GM12875 (cell line): Measurements from ENCODE around the gene KCNJ6.
"Not testable (repeated sequence)": the region's sequence is repeated elsewhere in the genome, so short reads cannot be mapped to it uniquely, and the experiment has no call there.

Source experiments
- H3K4me3 ChIP-seq: one replicate; pipeline ENCODE4 v1.5.1; 2011; ENCODE audit warnings: low read depth, low read length, control low read depth
- TF ChIP-seq, protein P1 (sequence below): IDR thresholded peaks from 2 replicates; pipeline ENCODE4 v1.5.1; 2011; ENCODE audit warnings: low read depth, mild to moderate bottlenecking, control low read depth, inconsistent platforms, low read length, moderate library complexity, borderline replicate concordance; ENCODE audit not compliant: insufficient read depth

The KCNJ6 gene

DNA sequence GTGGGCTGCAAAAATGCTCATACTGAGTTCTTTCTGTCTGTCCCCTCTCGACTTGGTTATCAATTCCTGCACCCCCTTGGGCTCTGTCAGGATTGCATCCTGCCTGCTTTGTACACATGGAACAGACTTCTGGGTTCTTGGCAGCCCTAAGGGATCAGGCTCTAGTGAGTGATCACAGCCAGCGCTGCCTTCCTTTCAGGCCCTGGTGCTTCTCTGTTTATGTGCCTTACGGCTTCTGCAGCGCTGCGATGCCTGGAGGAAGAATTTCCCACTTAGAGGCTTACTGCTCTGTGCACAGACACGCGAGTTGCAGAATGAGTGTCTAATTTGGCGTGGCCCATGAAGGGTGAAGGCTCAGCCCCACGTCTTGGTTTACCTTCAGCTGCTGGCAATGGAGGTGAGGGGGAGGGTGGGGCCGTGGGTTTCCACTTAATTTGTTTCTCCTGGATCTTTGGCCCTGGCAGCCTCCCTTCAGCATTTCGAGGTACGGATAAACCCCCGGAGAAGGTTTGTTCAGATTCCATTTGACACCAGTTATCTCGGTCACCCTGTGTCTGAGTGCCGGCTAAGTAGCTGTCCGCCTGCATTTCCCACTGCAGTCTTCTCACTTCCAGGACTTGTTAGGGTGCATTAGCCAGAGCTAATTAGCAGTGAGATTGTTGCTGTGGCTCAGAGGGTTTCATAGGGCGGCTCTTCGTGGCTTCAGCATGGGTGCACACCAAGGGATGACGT lies 322.4 kb downstream of the KCNJ6 start:
- TF ChIP-seq, protein P1, sequence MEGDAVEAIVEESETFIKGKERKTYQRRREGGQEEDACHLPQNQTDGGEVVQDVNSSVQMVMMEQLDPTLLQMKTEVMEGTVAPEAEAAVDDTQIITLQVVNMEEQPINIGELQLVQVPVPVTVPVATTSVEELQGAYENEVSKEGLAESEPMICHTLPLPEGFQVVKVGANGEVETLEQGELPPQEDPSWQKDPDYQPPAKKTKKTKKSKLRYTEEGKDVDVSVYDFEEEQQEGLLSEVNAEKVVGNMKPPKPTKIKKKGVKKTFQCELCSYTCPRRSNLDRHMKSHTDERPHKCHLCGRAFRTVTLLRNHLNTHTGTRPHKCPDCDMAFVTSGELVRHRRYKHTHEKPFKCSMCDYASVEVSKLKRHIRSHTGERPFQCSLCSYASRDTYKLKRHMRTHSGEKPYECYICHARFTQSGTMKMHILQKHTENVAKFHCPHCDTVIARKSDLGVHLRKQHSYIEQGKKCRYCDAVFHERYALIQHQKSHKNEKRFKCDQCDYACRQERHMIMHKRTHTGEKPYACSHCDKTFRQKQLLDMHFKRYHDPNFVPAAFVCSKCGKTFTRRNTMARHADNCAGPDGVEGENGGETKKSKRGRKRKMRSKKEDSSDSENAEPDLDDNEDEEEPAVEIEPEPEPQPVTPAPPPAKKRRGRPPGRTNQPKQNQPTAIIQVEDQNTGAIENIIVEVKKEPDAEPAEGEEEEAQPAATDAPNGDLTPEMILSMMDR, result no peak
- H3K4me3 ChIP-seq, result no peak overlapping the region

DNA sequence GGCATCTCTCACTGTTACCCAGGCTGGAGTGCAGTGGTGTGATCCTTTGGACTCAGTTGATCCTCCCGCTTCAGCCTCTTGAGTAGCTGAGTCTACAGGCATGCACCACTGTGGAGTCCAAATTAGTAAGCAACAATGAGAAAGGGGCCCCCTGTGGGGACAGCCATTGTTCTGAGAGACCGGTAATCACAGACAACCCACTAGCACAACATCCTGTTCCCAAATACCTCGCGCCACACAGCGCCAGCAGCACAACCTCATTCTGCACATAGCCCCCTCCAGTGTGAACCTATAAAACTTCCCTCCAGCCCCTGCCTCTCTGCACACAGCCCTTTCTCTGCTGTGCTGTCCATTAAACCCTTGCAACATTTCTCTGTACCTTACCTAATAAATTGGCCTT lies 323.2 kb downstream of the KCNJ6 start:
- H3K4me3 ChIP-seq, result no peak overlapping the region
- TF ChIP-seq, protein P1, result no peak

DNA sequence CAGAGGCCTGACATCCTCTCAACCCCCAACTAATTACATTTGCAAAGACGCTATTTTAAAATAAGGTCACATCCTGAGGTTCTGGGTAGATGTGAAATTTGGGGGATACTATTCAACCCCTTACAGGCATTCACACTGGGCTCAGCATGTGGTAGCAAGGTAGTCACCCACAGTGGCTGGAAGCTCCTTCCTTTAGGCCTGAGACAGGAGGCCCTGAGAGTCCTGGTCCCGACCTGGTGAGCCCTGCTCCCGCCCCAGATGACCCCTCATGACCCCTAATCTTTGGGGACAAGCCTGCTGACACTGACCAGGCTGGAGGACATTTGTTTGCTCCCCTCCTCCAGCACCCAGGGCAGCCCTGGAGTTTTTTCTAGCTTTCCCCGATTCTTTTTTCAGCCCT lies 323.8 kb downstream of the KCNJ6 start:
- no peak overlapping the region for H3K4me3 ChIP-seq
- TF ChIP-seq, protein P1, result no peak

DNA sequence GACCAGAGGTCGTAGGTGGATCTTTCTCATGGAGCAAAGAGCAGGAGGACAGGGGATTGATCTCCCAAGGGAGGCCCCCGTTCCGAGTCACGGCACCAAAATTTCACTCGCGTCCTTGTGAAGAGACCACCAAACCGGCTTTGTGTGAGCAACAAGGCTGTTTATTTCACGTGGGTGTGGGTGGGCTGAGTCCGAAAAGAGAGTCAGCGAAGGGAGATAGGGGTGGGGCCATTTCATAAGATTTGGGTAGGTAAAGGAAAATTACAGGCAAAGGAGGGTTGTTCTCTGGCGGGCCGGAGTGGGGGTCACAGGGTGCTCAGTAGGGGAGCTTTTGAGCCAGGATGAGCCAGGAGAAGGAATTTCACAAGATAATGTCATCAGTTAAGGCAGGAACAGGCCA lies 324.3 kb downstream of the KCNJ6 start:
- not testable (repeated sequence) for H3K4me3 ChIP-seq

DNA sequence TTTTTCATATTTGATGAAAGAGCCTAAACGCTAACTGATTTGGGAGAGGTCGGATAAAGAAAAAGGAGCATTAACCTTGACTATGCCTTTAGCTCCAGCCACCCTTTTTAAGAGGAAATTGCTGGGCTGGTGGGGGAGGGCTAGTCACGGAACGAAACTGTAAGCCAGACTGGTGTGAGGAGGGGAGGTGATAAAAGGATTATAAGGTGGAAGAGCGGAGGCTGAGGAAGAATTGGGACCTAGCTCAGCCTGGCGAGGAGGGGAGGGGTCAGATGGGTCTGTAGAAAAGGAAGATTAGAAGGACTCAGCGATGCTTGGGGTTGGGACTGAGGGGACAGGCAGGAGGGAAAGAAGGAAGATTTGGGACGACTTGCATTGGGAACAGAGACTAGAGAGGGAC lies 325.4 kb downstream of the KCNJ6 start:
- H3K4me3 ChIP-seq, result not testable (repeated sequence)

DNA sequence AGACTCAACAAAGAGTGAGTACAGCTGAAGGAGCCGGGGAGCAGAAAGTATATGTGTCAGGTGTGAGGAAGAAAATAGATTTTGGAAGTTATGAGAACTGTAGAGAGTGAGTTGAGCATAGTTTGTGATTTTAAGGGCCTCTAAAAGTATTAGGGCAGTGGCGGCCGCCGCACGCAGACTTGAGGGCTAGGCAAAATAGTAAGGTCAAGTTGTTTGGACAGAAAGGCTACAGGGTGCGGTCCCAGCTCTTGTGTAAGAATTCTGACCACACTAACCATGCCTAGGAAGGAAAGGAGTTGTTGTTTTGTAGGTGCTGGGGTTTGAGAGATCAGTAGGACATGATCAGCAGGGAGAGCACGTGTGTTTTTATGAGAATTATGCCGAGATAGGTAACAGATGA lies 327.6 kb downstream of the KCNJ6 start:
- H3K4me3 ChIP-seq, result not testable (repeated sequence)

DNA sequence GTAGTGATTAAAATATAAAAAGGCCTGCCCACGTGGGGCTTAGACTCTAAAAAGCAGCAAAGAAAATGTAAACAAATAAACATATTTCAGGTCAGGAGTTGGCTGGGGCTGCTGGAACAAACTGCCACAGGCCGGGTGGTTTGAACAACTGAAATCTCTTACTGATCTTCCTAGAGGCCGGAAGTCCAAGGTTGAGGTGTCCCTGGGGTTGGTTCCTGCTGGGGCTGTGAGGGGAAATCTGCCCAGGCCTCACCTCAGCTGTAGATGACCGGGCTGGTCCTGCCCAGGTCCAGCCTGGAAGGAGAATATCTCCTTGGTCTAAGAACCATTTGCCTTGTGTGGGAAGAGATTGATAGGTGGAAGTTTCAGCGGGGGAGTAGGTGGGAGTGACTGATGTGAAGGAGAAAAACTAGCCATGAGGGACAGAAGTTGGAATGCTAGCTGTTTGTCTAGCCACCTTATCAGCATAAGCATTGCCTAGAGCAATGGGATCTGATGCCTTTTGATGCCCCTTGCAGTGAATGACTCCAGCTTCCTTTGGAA lies 328.6 kb downstream of the KCNJ6 start:
- H3K4me3 ChIP-seq, result no peak overlapping the region
- TF ChIP-seq, protein P1, result no peak

DNA sequence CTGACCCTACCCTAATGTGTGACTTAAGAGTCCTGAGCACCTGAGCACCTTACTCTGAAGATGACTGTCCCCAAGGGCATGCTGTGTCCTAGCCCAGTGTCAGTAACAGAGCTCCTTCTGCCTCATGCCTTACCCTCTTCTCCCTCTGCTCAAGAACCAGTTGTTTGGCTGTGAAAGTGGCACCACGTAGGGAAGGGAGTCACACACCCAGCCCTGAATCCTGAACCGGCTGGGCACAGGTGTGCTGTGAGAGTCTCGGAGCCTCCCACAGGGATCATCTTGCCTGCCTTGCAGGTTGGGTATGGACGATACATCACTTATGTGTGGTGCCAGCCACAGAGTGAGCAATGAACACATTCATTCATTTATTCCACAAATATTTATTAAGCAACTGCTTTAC lies 329.1 kb downstream of the KCNJ6 start:
- H3K4me3 ChIP-seq, result no peak overlapping the region
- TF ChIP-seq, protein P1, result no peak

DNA sequence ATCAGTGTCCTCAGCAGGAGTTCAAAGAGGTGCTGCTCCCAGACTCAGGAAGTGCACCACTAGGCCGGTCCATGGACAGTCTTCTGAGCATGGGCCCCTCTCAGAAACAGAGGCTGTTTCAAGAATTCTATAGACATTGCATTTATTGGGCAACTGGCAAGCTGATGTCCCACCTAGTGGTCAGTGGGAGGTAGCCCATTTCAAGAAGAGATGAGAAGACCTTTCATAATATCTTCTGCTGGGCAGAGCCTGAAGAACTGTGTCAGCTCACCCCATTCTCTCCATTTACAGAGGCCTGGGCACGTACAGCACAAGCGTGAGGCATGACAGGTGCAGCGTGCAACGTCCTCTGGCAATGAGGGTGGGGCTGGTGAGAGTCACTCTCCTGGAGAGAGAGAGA lies 333.7 kb downstream of the KCNJ6 start:
- TF ChIP-seq, protein P1, result peak; percentile 50
- no peak overlapping the region for H3K4me3 ChIP-seq
